SU-DHL-6 (cell line): ENCODE results near the gene EIF3I.

ENCODE experiments used
- H2AFZ ChIP-seq: fragments of 200-600 bp; sonication (generic); 2 replicates; pipeline ENCODE4 v1.6.1; 2014; ENCODE audit warnings: low read depth, mild to moderate bottlenecking, moderate library complexity, mixed read lengths, antibody characterized with exemption, low read length; ENCODE audit not compliant: severe bottlenecking
- H3F3A ChIP-seq: fragments of 200-600 bp; shearing (Covaris generic); 2 replicates; pipeline ENCODE4 v1.6.0; 2016; ENCODE audit warnings: antibody characterized with exemption, mild to moderate bottlenecking; ENCODE audit not compliant: insufficient read depth
- H3K27ac ChIP-seq: fragments of 200-600 bp; sonication (generic); 2 replicates; pipeline ENCODE4 v1.5.1; 2016; ENCODE audit warnings: low read depth, mild to moderate bottlenecking, low read length, moderate library complexity, mixed read lengths
- H3K27me3 ChIP-seq: fragments of 200-600 bp; sonication (generic), shearing (Covaris generic); 2 replicates; pipeline ENCODE4 v1.6.0; 2014; ENCODE audit warnings: mild to moderate bottlenecking, low read length
- H3K36me3 ChIP-seq: fragments of 200-600 bp; sonication (generic); 2 replicates; pipeline ENCODE4 v1.6.1; 2014; ENCODE audit warnings: mild to moderate bottlenecking, low read length, mixed read lengths
- H3K4me2 ChIP-seq: fragments of 300-600, 200-600 bp; shearing (Covaris generic), sonication (generic); 2 replicates; pipeline ENCODE4 v1.6.0; 2014; ENCODE audit warnings: low read length, low read depth, mild to moderate bottlenecking; ENCODE audit not compliant: poor library complexity, severe bottlenecking
- H3K4me3 ChIP-seq: fragments of 200-600 bp; sonication (generic); 2 replicates; pipeline ENCODE4 v1.5.1; 2014; ENCODE audit warnings: antibody characterized with exemption, low read length, mild to moderate bottlenecking, mixed read lengths; ENCODE audit not compliant: insufficient read depth, poor library complexity, severe bottlenecking
- H3K79me2 ChIP-seq: fragments of 200-600 bp; sonication (generic); 2 replicates; pipeline ENCODE4 v1.6.1; 2014; ENCODE audit warnings: mild to moderate bottlenecking, low read length, moderate library complexity; ENCODE audit not compliant: insufficient read depth
- H3K9ac ChIP-seq: fragments of 200-600 bp; sonication (generic); 2 replicates; pipeline ENCODE4 v1.7.0; 2014; ENCODE audit warnings: mild to moderate bottlenecking, low read length
- H3K9me2 ChIP-seq: fragments of 200-600 bp; sonication (generic); replicated peaks from 2 replicates; pipeline ENCODE4 v1.6.1; 2014; ENCODE audit warnings: low read length; ENCODE audit not compliant: insufficient read depth
- H3K9me3 ChIP-seq: fragments of 200-600 bp; sonication (generic); 2 replicates; pipeline ENCODE4 v1.6.1; 2014; ENCODE audit warnings: low read length, mixed read lengths; ENCODE audit not compliant: insufficient read depth
- H4K20me1 ChIP-seq: fragments of 200-600 bp; sonication (generic); 2 replicates; pipeline ENCODE4 v1.6.1; 2014; ENCODE audit warnings: low read depth, mild to moderate bottlenecking, antibody characterized with exemption, low read length, moderate library complexity, mixed read lengths
- CTCF ChIP-seq: fragments of 200-600 bp; sonication (generic); IDR thresholded peaks from one replicate; pipeline ENCODE4 v1.5.1; 2017; ENCODE audit warnings: antibody characterized with exemption, mild to moderate bottlenecking, low read length, moderate library complexity; ENCODE audit not compliant: insufficient read depth, poor library complexity, severe bottlenecking
- EZH2phosphoT487 ChIP-seq: fragments of 200-600 bp; sonication (generic), shearing (Covaris generic); conservative IDR thresholded peaks from 2 replicates; pipeline ENCODE4 v1.6.1; 2018; ENCODE audit warnings: mild to moderate bottlenecking, antibody characterized with exemption, low read length, moderate library complexity, mixed read lengths

Gene EIF3I

GRCh38 chr1:32219022-32219421 lies 3.2 kb upstream of the EIF3I start:
- no peak overlapping the region for H3K9ac ChIP-seq

GRCh38 chr1:32220746-32221580 lies 1.2 kb upstream of the EIF3I start:
- peak overlapping the region; percentile 94 for H3K9ac ChIP-seq
- H3F3A ChIP-seq: no peaks in the 10 kb centered on the region
- no peaks in the 10 kb centered on the region for H4K20me1 ChIP-seq
- H3K27ac ChIP-seq: no peak overlapping the region
- peak overlapping the region; percentile 98 for H3K4me2 ChIP-seq
- H3K27me3 ChIP-seq: no peaks in the 10 kb centered on the region
- H3K4me3 ChIP-seq: peak overlapping the region; percentile 99
- peaks cover 22% of the 10 kb centered on the region for H3K79me2 ChIP-seq
- no peaks in the 10 kb centered on the region for H3K36me3 ChIP-seq
- no peak overlapping the region for H2AFZ ChIP-seq
- TF ChIP-seq EZH2phosphoT487 (no peak), CTCF (no peak)
- H3K9me2 ChIP-seq: no peaks in the 10 kb centered on the region
- H3K9me3 ChIP-seq: no peaks in the 10 kb centered on the region

More at GRCh38 chr1:32219022-32219421, 3.2 kb upstream of the EIF3I start:
- no peaks in the 10 kb centered on the region for H3F3A ChIP-seq
- TF ChIP-seq CTCF (no peak), EZH2phosphoT487 (no peak)
- H3K9me2 ChIP-seq: no peaks in the 10 kb centered on the region
- H3K9me3 ChIP-seq: no peaks in the 10 kb centered on the region
- no peak overlapping the region for H3K4me3 ChIP-seq
- no peak overlapping the region for H3K4me2 ChIP-seq
- no peak overlapping the region for H2AFZ ChIP-seq
- H3K79me2 ChIP-seq: peaks cover 18% of the 10 kb centered on the region
- no peaks in the 10 kb centered on the region for H4K20me1 ChIP-seq
- H3K36me3 ChIP-seq: no peaks in the 10 kb centered on the region
- H3K27me3 ChIP-seq: no peaks in the 10 kb centered on the region
- H3K27ac ChIP-seq: no peak overlapping the region

- no peaks in the 10 kb centered on the region for H4K20me1 ChIP-seq
- H2AFZ ChIP-seq: peak overlapping the region; percentile 91
- no peak overlapping the region for H3K27ac ChIP-seq
- peak overlapping the region; percentile 99 for H3K4me3 ChIP-seq
- no peaks in the 10 kb centered on the region for H3K27me3 ChIP-seq
- no peaks in the 10 kb centered on the region for H3K9me3 ChIP-seq
- H3F3A ChIP-seq: no peaks in the 10 kb centered on the region
- peak overlapping the region; percentile 94 for H3K9ac ChIP-seq
- no peaks in the 10 kb centered on the region for H3K9me2 ChIP-seq
- H3K4me2 ChIP-seq: peak overlapping the region; percentile 98
- peaks cover 22% of the 10 kb centered on the region for H3K79me2 ChIP-seq
- TF ChIP-seq EZH2phosphoT487 (no peak), CTCF (no peak)
- H3K36me3 ChIP-seq: no peaks in the 10 kb centered on the region
These were observed 627 bp upstream of the EIF3I start for GRCh38 chr1:32221581-32221979.
